Testis (tissue), 3 donors: Measurements from ENCODE around the gene PLOD3. TPM values are rescaled to one million over a fixed set of nuclear protein-coding genes. Genes with fewer than 3 reads are reported as not detected.

Experiments used
- DNase-seq: peaks from one replicate; pipeline ENCODE4 v3.0.0-alpha.2; 2019
- H3K27ac ChIP-seq, 2 donors: fragments of 200-600 bp; sonication (generic); one replicate each; pipeline ENCODE4 v1.5.1; 2019
- H3K27me3 ChIP-seq: fragments of 200-600 bp; sonication (generic); one replicate; pipeline ENCODE4 v1.5.1; 2019
- H3K36me3 ChIP-seq: fragments of 200-600 bp; sonication (generic); one replicate; pipeline ENCODE4 v1.5.1; 2017; ENCODE audit warnings: low read depth; ENCODE audit errors: missing control alignments
- H3K4me1 ChIP-seq: fragments of 200-600 bp; sonication (generic); one replicate; pipeline ENCODE4 v1.5.1; 2019
- H3K4me3 ChIP-seq, 2 donors: fragments of 200-600 bp; sonication (generic); one replicate each; pipeline ENCODE4 v1.5.1; 2017 to 2019
- H3K9me3 ChIP-seq: fragments of 200-600 bp; sonication (generic); one replicate; pipeline ENCODE4 v1.5.1; 2017
- POLR2A ChIP-seq: fragments of 450-650 bp; IDR thresholded peaks from one replicate; pipeline ENCODE4 v1.6.1; 2017; ENCODE audit warnings: antibody characterized with exemption, mild to moderate bottlenecking, moderate library complexity
- WGBS, 2 donors: methylation state at CpG; one replicate each; pipeline ENCODE4 v1.1.5; 2018; 5-methylcytosine and 5-hydroxymethylcytosine counted together
- intact Hi-C: fragments of 100-400 bp; cut with DNase I; formaldehyde crosslinking; loops from one replicate; pipeline ENCODE4 v1.15.1; 2023; ENCODE audit warnings: low total_unique reads
- microRNA-seq, 2 donors: library from miRNA; unstranded; fragments of <30 nt; microRNA quantifications; one replicate each; pipeline ENCODE4, GENCODE V29; 2016; ENCODE audit warnings: borderline number of aligned reads in 2 of 2, borderline replicate concordance in 1 of 2
- polyA plus RNA-seq: library from polyadenylated mRNA; stranded (reverse); fragments of 350-450 nt; fragmentation: Illumina TruSeq; extraction: RNeasy Lipid Tissue Mini Kit (QIAGEN cat#74804); gene quantifications from one replicate; pipeline ENCODE4 v1.2.3, GENCODE V29; 2014; ENCODE audit warnings: low read depth, low replicate concordance; ENCODE audit not compliant: insufficient read depth
- small RNA-seq, 2 donors: library from RNA; depleted of rRNA; stranded (forward); fragments of <200 nt; gene quantifications; one replicate each; pipeline ENCODE3, GENCODE V24; 2016
- total RNA-seq, 2 donors: library from RNA; depleted of rRNA; stranded (reverse); fragments of >200 nt; gene quantifications; one replicate each; pipeline ENCODE4 v1.2.3, GENCODE V29; 2016
- TF ChIP-seq, protein P1 (sequence below), 3 experiments: fragments of 450-650 bp in 2 of 3; fragments of 200-600 bp in 1 of 3; sonication (generic) in 1 of 3; IDR thresholded peaks; one replicate each; pipeline ENCODE4 v1.5.1; 2016 to 2019; ENCODE audit warnings: antibody characterized with exemption in 3 of 3, mild to moderate bottlenecking in 2 of 3, moderate library complexity in 1 of 3

Gene PLOD3
- total and polyA plus RNA-seq, 3 donors from 2014 or later = 32.1 to 45.6 (median 36.3) TPM

DNA sequence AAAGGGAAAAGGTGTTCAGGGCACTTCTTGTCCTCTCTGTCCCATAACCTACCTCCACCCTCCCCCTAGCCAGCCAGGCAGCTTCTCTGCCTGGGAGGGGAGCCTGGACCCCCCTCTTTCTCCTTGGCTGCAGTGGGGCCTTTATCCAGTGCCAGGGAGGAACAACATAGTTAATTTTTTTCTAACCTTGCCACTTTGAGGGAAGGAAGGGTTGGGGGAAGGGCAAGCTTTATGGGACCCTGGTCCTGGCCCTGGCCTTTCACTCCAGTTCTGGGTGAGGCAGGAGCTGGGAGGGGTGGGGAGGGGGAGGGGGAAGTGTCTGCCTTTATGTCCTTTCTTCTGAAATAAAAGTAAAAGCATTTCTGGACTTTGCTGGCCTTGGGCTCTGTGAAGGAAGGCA is 56.5 kb downstream of the PLOD3 start:
- Histone ChIP-seq H3K27me3 (no peaks in the 10 kb centered on the region), H3K9me3 (no peaks in the 10 kb centered on the region), H3K36me3 (no peaks in the 10 kb centered on the region), H3K4me1 (peaks cover 16% of the 10 kb centered on the region), H3K4me3 (no peak overlapping the region), H3K27ac (no peak overlapping the region)
- intact Hi-C loops = loop anchor here (10.0 kb wide), 1 partner anchor 124 kb away; no protein-coding TSS in a partner anchor
- TF ChIP-seq POLR2A = no peak
- TF ChIP-seq, protein P1, sequence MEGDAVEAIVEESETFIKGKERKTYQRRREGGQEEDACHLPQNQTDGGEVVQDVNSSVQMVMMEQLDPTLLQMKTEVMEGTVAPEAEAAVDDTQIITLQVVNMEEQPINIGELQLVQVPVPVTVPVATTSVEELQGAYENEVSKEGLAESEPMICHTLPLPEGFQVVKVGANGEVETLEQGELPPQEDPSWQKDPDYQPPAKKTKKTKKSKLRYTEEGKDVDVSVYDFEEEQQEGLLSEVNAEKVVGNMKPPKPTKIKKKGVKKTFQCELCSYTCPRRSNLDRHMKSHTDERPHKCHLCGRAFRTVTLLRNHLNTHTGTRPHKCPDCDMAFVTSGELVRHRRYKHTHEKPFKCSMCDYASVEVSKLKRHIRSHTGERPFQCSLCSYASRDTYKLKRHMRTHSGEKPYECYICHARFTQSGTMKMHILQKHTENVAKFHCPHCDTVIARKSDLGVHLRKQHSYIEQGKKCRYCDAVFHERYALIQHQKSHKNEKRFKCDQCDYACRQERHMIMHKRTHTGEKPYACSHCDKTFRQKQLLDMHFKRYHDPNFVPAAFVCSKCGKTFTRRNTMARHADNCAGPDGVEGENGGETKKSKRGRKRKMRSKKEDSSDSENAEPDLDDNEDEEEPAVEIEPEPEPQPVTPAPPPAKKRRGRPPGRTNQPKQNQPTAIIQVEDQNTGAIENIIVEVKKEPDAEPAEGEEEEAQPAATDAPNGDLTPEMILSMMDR (IDR thresholded peaks at IDR 0.05) = no peak
- DNase-seq = no peak

DNA sequence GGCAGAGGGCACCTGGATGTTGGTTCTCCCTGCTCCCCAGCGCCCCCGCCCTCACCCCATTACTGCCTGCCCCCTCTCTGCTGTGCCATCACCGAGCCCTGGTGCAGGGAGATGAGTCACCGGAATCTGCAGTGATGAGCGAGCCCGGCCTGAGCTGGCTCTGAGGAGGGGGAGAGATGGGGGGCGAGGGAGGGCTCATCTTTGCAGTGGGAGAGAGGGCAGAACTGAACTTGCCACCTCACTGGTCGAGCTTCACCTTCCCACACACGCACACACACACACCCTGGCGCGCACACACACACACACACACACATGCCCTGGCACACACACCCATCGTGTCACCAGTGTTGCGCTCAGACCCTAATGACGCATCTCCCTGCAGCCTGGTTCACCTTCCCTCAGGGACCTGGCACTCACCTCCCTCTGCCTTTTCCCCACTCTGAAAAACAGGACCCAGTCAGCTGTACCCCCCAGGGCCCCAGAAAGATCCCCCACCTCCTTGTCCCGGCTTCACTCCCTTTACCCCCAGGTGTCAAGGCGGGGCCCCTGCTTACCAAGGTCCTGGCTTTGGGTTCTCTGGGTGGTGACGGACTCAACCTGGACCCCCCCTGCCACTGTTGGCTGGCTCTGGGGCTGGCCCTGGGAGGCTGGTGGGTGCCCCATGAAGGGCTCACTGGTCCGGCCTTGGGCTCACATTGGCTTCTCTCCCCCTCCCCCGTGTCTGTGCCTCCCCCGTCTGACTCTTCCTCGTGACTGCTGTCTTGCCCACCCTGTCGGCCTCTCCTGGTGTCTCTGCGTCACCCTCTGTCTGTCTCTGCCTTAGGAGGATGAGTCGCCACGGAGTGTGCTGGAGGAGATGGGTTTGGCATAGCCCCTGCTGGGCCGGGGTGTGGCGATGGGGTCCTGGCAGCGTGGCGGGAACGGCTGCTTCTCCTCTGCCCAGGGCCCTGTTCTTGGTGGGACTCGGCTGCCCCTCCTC is 57.4 kb downstream of the PLOD3 start:
- WGBS, 2 donors = 84 to 90% methylated on average over 12 to 31 of the region's 31 CpGs
- no peak overlapping the region for H3K27ac ChIP-seq
- H3K9me3 ChIP-seq = no peaks in the 10 kb centered on the region
- intact Hi-C loops = loop anchor here (10.0 kb wide), 1 partner anchor 125 kb away; no protein-coding TSS in a partner anchor
- TF ChIP-seq, protein P1 (IDR thresholded peaks at IDR 0.05) = no peak
- TF ChIP-seq POLR2A = no peak
- H3K27me3 ChIP-seq = no peaks in the 10 kb centered on the region
- DNase-seq = no peak
- H3K4me1 ChIP-seq = peaks cover 18% of the 10 kb centered on the region
- H3K36me3 ChIP-seq = no peaks in the 10 kb centered on the region
- no peak overlapping the region for H3K4me3 ChIP-seq

DNA sequence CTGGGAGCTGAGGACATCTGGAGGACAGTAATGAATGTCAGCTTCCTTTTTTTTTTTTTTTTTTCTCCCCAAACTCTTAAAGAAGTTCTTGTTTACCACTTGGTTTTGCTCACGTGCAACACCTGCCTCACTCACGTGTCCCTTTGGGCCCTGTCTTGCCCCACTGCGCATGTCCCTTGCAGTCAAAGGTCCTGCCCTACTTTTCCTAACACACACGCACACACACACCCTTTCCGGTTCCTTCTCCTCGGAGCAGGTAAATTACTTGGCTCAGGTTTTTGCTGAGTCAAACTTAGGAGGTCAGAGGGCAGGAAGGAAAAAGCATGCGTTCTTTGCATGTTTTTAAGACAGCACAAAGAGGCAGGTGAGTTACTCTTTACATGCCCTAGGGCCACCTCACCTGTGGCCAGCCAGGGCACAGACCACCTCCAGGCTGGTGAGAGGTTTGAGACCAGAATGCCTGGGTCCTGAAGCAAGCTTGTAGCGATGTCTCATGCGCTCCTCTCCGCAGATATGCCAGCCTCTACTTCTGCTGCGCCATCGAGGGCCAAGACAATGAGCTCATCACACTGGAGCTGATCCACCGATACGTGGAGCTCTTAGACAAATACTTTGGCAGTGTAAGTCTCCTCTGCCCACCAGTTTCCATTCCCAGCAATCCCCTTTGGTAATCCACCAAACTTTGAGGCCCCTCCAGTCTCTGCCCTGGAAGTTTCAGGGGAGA is 60.4 kb downstream of the PLOD3 start:
- Histone ChIP-seq H3K4me3 (no peak overlapping the region), H3K4me1 (peaks cover 11% of the 10 kb centered on the region), H3K36me3 (no peaks in the 10 kb centered on the region), H3K27me3 (no peaks in the 10 kb centered on the region), H3K9me3 (no peaks in the 10 kb centered on the region), H3K27ac (no peak overlapping the region)
- DNase-seq = no peak
- intact Hi-C loops = no loop called here
- TF ChIP-seq, protein P1 (IDR thresholded peaks at IDR 0.05) = no peak
- TF ChIP-seq POLR2A = no peak
- 90 to 91% methylated on average over 11 to 14 of the region's 14 CpGs for WGBS, 2 donors

DNA sequence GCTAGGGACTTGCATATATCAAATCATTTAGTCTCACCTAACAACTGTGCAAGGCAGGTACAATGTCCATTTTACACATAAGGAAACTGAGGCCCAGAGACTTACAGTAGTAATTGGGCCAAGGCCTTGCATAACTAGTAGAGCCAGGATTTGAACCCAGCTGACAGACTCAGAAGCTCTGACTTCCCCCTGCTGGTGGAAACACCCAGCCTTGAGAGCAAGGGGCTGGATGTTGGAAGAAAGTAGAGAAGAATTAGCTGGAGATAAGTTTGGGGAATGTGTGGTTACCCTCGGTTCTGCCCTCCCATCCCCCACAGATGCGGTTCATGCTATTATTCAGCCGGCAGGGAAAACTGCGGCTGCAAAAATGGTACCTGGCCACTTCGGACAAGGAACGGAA is 61.1 kb downstream of the PLOD3 start:
- H3K4me3 ChIP-seq = no peak overlapping the region
- peaks cover 11% of the 10 kb centered on the region for H3K4me1 ChIP-seq
- H3K36me3 ChIP-seq = no peaks in the 10 kb centered on the region
- 69 to 87% methylated on average over 4 to 6 of the region's 6 CpGs for WGBS, 2 donors
- H3K27ac ChIP-seq = no peak overlapping the region
- no peaks in the 10 kb centered on the region for H3K27me3 ChIP-seq
- intact Hi-C loops = no loop called here
- DNase-seq = no peak
- no peaks in the 10 kb centered on the region for H3K9me3 ChIP-seq
- TF ChIP-seq, protein P1 (IDR thresholded peaks at IDR 0.05) = no peak
- TF ChIP-seq POLR2A = no peak

Small RNAs within 50 kb of the gene (microRNA-seq; reads per million reads assigned to microRNA genes)
- gene MIR4653 = 0 reads per million in 2 donors

Small RNAs within 50 kb of the gene (small RNA-seq; reads per million reads assigned to genes)
- gene MIR4653 = 0 reads per million in 2 donors

Other genes starting within 250 kb of the PLOD3 start
- gene MUC12, start 248.0 kb downstream of the PLOD3 start, total RNA-seq = 1 to 10 TPM; 3.5 to 6.2 TPM
- gene MUC12, start 248.0 kb downstream of the PLOD3 start, polyA plus RNA-seq = 5.3 TPM
- gene MUC17, start 197.5 kb downstream of the PLOD3 start, total RNA-seq = under 1 TPM; 0.19 to 0.24 TPM
- 0.05 TPM for gene MUC17, start 197.5 kb downstream of the PLOD3 start, polyA plus RNA-seq
- gene TRIM56, start 132.1 kb downstream of the PLOD3 start, total RNA-seq = 10 to 100 TPM; 15.3 to 20.4 TPM
- gene TRIM56, start 132.1 kb downstream of the PLOD3 start, polyA plus RNA-seq = 8.7 TPM
- gene SERPINE1, start 90.5 kb downstream of the PLOD3 start, total RNA-seq = 1 to 10 TPM; 5.6 to 5.8 TPM
- gene SERPINE1, start 90.5 kb downstream of the PLOD3 start, polyA plus RNA-seq = 7.6 TPM
- gene AP1S1, start 63.1 kb downstream of the PLOD3 start, total RNA-seq = 10 to 100 TPM; 31.7 to 54.8 TPM
- 46.3 TPM for gene AP1S1, start 63.1 kb downstream of the PLOD3 start, polyA plus RNA-seq
- 1 to 10 TPM; 1.2 to 2.3 TPM for gene VGF, start 52.0 kb downstream of the PLOD3 start, total RNA-seq
- 0.87 TPM for gene VGF, start 52.0 kb downstream of the PLOD3 start, polyA plus RNA-seq
- gene NAT16, start 37.3 kb downstream of the PLOD3 start, total RNA-seq = under 1 TPM; 0.31 to 0.50 TPM
- 0.26 TPM for gene NAT16, start 37.3 kb downstream of the PLOD3 start, polyA plus RNA-seq
- not detected for gene MOGAT3, start 16.5 kb downstream of the PLOD3 start, total RNA-seq
- gene MOGAT3, start 16.5 kb downstream of the PLOD3 start, polyA plus RNA-seq = not detected
- gene ZNHIT1, start 584 bp upstream of the PLOD3 start, total RNA-seq = 10 to 100 TPM; 57.8 to 58.4 TPM
- 48.3 TPM for gene ZNHIT1, start 584 bp upstream of the PLOD3 start, polyA plus RNA-seq
- gene CLDN15, start 20.2 kb upstream of the PLOD3 start, total RNA-seq = 10 to 100 TPM; 13.6 to 20.2 TPM
- 12.1 TPM for gene CLDN15, start 20.2 kb upstream of the PLOD3 start, polyA plus RNA-seq
- gene FIS1, start 27.5 kb upstream of the PLOD3 start, total RNA-seq = 100 to 1,000 TPM; 228 to 273 TPM
- gene FIS1, start 27.5 kb upstream of the PLOD3 start, polyA plus RNA-seq = 233 TPM
- 10 to 100 TPM; 47.4 to 94.6 TPM for gene IFT22, start 104.2 kb upstream of the PLOD3 start, total RNA-seq
- gene IFT22, start 104.2 kb upstream of the PLOD3 start, polyA plus RNA-seq = 270 TPM
- gene COL26A1, start 145.3 kb upstream of the PLOD3 start, total RNA-seq = 1 to 10 TPM in 1 of 2 donors, under 1 TPM in 1; 0.94 to 1.1 TPM
- gene COL26A1, start 145.3 kb upstream of the PLOD3 start, polyA plus RNA-seq = 3.1 TPM